ENCODE data around the gene TRAPPC8.

DNA sequence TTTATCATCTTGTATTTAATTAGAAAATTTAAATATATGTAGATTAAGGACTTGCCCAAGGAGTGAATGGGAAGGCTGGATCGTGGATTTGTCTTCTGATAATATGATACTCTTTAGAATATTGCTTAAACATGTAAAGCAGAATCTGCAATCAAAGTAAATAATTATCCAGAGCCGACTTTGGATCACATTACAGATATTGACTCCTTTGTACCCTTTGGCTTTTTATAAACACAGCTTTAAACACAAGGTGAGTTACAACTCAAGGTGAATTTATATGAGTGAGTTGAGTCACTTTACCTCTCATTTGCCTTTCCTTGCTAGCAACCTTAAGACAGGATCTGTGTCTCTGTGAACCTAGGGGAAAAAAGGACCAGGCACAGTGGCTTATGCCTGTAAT lies 144.5 kb downstream of the TRAPPC8 start:
- no peak for TF ChIP-seq POLR2A (IDR thresholded peaks at IDR 0.05)
- TF ChIP-seq, protein P1, sequence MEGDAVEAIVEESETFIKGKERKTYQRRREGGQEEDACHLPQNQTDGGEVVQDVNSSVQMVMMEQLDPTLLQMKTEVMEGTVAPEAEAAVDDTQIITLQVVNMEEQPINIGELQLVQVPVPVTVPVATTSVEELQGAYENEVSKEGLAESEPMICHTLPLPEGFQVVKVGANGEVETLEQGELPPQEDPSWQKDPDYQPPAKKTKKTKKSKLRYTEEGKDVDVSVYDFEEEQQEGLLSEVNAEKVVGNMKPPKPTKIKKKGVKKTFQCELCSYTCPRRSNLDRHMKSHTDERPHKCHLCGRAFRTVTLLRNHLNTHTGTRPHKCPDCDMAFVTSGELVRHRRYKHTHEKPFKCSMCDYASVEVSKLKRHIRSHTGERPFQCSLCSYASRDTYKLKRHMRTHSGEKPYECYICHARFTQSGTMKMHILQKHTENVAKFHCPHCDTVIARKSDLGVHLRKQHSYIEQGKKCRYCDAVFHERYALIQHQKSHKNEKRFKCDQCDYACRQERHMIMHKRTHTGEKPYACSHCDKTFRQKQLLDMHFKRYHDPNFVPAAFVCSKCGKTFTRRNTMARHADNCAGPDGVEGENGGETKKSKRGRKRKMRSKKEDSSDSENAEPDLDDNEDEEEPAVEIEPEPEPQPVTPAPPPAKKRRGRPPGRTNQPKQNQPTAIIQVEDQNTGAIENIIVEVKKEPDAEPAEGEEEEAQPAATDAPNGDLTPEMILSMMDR (IDR thresholded peaks at IDR 0.05) = no peak
- TF ChIP-seq EP300 (IDR thresholded peaks at IDR 0.05) = no peak

Measured in tibial nerve (tissue), 4 donors.